Psoas muscle (tissue), 8 donors: ENCODE data around the gene NT5DC1. TPM values are rescaled to one million over a fixed set of nuclear protein-coding genes. Genes with fewer than 3 reads are reported as not detected.
"Not testable (repeated sequence)": the region's sequence is repeated elsewhere in the genome, so short reads cannot be mapped to it uniquely, and the experiment has no call there.

ENCODE experiments used
- ATAC-seq, 4 donors: fragments of 200-7000 bp; cut with Tn5 transposase; one replicate each; pipeline ENCODE4 v1.9.1; 2020; ENCODE audit warnings: moderate library complexity in 3 of 4, mild to moderate bottlenecking in 2 of 4
- DNase-seq, 2 donors: peaks; one replicate each; pipeline ENCODE4 v3.0.0-alpha.2; 2020
- H3K27ac ChIP-seq: fragments of 200-600 bp; one replicate; pipeline ENCODE4 v1.8.0; 2022
- H3K27me3 ChIP-seq, 3 donors: fragments of 200-600 bp in 1 of 3; one replicate each; pipeline versions ENCODE4 v1.6.1 to v1.8.0; 2013 to 2022; ENCODE audit warnings: low read length in 2 of 3, mild to moderate bottlenecking in 2 of 3, moderate library complexity in 1 of 3; ENCODE audit not compliant: insufficient read depth in 3 of 3
- H3K36me3 ChIP-seq, 2 donors: fragments of 200-600 bp in 1 of 2; one replicate each; pipeline versions ENCODE4 v1.6.1 to v1.8.0; 2013 to 2022; ENCODE audit warnings: low read depth in 1 of 2, mild to moderate bottlenecking in 1 of 2, moderate library complexity in 1 of 2; ENCODE audit not compliant: insufficient read depth in 1 of 2
- H3K4me1 ChIP-seq: fragments of 200-600 bp; one replicate; pipeline ENCODE4 v1.8.0; 2022
- H3K4me3 ChIP-seq: fragments of 200-600 bp; one replicate; pipeline ENCODE4 v1.8.0; 2022; ENCODE audit warnings: mild to moderate bottlenecking
- H3K9me3 ChIP-seq: fragments of 200-600 bp; one replicate; pipeline ENCODE4 v1.8.0; 2022
- CTCF ChIP-seq: fragments of 200-600 bp; IDR thresholded peaks from one replicate; pipeline ENCODE4 v1.8.0; 2022; ENCODE audit warnings: antibody characterized with exemption
- WGBS, 3 donors: extraction: QIAGEN DNeasy Blood & Tissue Kit; methylation state at CpG; one replicate each; pipeline versions ENCODE4 v1.1.6 to v1.1.7; 2013; 5-methylcytosine and 5-hydroxymethylcytosine counted together
- intact Hi-C, 2 donors: fragments of 100-400 bp; cut with DNase I; formaldehyde crosslinking; loops; one replicate each; pipeline versions ENCODE4 v1.11.0 to v1.14.2; 2022
- polyA plus RNA-seq, 3 donors: library from polyadenylated mRNA; stranded (reverse); fragments of 200-250 nt; gene quantifications; one replicate each; pipeline ENCODE4 v1.2.3, GENCODE V29; 2013
- total RNA-seq, 4 donors: library from RNA; stranded (reverse); fragmentation: NEBNext Ultra II Directional in 2 of 4; extraction: Animal tissue kit (Norgen Biotek cat#: 25700) in 2 of 4; gene quantifications; one replicate each; pipeline versions ENCODE4 v1.2.1 to v1.2.4, GENCODE V29; 2021 to 2023
- donor health status: healthy with polysubstance abuse.
- donor health status: DM: no; HTN: no; CAD: no; lungs with moderate emphysema.
- donor health status: Bipolar disorder and iron deficiency.
- donor health status: healthy.
- donor health status: DM: yes; HTN: yes; CAD: no.
- donor health status: DM: no; HTN: no; CAD: no.
- donor health status: DM: no; HTN: no; CAD: no.
- donor health status: DM: yes; HTN: yes; CAD: no.

NT5DC1 gene
- total and polyA plus RNA-seq, 7 donors: 4.6 to 30.9 (median 26.7) TPM

- peaks cover 24% of the 10 kb centered on the region for H3K4me1 ChIP-seq
- ATAC-seq: no peak
- intact Hi-C loops: loop anchor here in 1 of 2 donors (10.0 kb wide), 1 partner anchor 132 kb away; no protein-coding TSS in a partner anchor
- H3K27ac ChIP-seq: no peak overlapping the region
- DNase-seq: no peak
- WGBS, 3 donors: 68 to 87% (median 69%) methylated on average over 1 of the region's 1 CpG
- H3K36me3 ChIP-seq: peaks cover 0 to 3% of the 10 kb centered on the region in 2 donors
- H3K4me3 ChIP-seq: no peak overlapping the region
- no peaks in the 10 kb centered on the region for H3K9me3 ChIP-seq
- TF ChIP-seq CTCF: no peak
- H3K27me3 ChIP-seq: no peaks in the 10 kb centered on the region
These were observed 182.5 kb downstream of the NT5DC1 start for GRCh38 chr6:116283191-116283590.

- intact Hi-C loops: loop anchor here (5.0 to 10.0 kb wide), 3 partner anchors 130 to 247 kb away; no protein-coding TSS in a partner anchor
- 88 to 98% (median 96%) methylated on average over 4 of the region's 4 CpGs for WGBS, 3 donors
- H3K9me3 ChIP-seq, H3K36me3 ChIP-seq, DNase-seq, H3K27me3 ChIP-seq, H3K4me3 ChIP-seq, H3K27ac ChIP-seq, ATAC-seq: not testable (repeated sequence)
- peaks cover 20% of the 10 kb centered on the region for H3K4me1 ChIP-seq
These were observed 184.3 kb downstream of the NT5DC1 start for GRCh38 chr6:116284984-116285383.

- WGBS, 3 donors: 85 to 90% (median 86%) methylated on average over 1 of the region's 1 CpG
- DNase-seq (no peak), ATAC-seq (no peak)
- Histone ChIP-seq H3K27ac (no peak overlapping the region), H3K36me3 (no peaks in the 10 kb centered on the region), H3K27me3 (no peaks in the 10 kb centered on the region), H3K4me3 (no peak overlapping the region), H3K9me3 (no peaks in the 10 kb centered on the region), H3K4me1 (peaks cover 9% of the 10 kb centered on the region)
- TF ChIP-seq CTCF: no peak
- intact Hi-C loops: loop anchor here (2.0 to 10.0 kb wide), 4 partner anchors 128 to 274 kb away; no protein-coding TSS in a partner anchor
These were observed 186.2 kb downstream of the NT5DC1 start for GRCh38 chr6:116286773-116287358.

GRCh38 chr6:116287689-116288282, 187.1 kb downstream of the NT5DC1 start:
- ATAC-seq: peak; percentile 65 to 87 (median 74)
- no peaks in the 10 kb centered on the region for H3K36me3 ChIP-seq
- no peak for DNase-seq
- H3K27me3 ChIP-seq: no peaks in the 10 kb centered on the region
- no peaks in the 10 kb centered on the region for H3K9me3 ChIP-seq
- peaks cover 2% of the 10 kb centered on the region for H3K4me1 ChIP-seq
- H3K27ac ChIP-seq: no peak overlapping the region
- TF ChIP-seq CTCF: peak; percentile 92
- 91 to 95% (median 94%) methylated on average over 2 of the region's 2 CpGs for WGBS, 3 donors
- intact Hi-C loops: loop anchor here (2.0 to 10.0 kb wide), 4 partner anchors 127 to 273 kb away; no protein-coding TSS in a partner anchor
- no peak overlapping the region for H3K4me3 ChIP-seq

GRCh38 chr6:116289876-116290275, 189.2 kb downstream of the NT5DC1 start:
- H3K36me3 ChIP-seq: no peaks in the 10 kb centered on the region
- ATAC-seq (no peak), DNase-seq (no peak)
- 81 to 92% (median 86%) methylated on average over 2 of the region's 2 CpGs for WGBS, 3 donors
- H3K4me1 ChIP-seq: no peaks in the 10 kb centered on the region
- H3K4me3 ChIP-seq: no peak overlapping the region
- intact Hi-C loops: loop anchor here (5.0 to 10.0 kb wide), 3 partner anchors 125 to 242 kb away; no protein-coding TSS in a partner anchor
- no peaks in the 10 kb centered on the region for H3K9me3 ChIP-seq
- no peak for TF ChIP-seq CTCF
- H3K27me3 ChIP-seq: no peaks in the 10 kb centered on the region
- H3K27ac ChIP-seq: no peak overlapping the region
